RCC 7860 (cell line): ENCODE measurements around the gene MCF2L.

Source experiments
- DNase-seq: peaks from one replicate; pipeline ENCODE4 v3.0.0-alpha.2; 2015; ENCODE audit warnings: low spot score
- FAIRE-seq: peaks from 2 replicates; lab custom pipeline; 2012; peaks lifted over from hg19 to GRCh38; lab: Jason Lieb, UNC

MCF2L gene

DNA sequence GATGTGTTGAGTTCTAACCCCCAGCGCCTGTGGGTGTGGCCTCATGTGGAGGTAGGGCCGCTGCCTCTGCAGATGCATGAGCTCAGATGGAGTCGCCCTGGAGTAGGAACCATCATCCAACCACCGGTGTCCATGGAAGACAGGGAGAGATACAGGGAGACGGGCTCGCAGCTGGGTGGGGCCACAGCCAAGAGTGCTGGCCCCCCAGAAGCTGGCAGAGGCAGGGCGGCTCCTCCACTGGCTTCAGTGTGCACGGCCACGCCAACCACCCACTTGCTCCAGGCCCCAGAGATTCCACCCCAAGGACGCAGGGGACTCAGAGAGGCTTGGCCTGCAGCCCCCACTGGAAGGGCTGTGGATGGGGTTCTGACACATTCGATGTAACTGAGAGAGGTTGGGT, 5.4 kb upstream of the MCF2L start:
- FAIRE-seq (no peak), DNase-seq (no peak)

- FAIRE-seq: no peak
- no peak for DNase-seq
These were observed 4.0 kb upstream of the MCF2L start for GRCh38 chr13:112964971-112965492.

DNA sequence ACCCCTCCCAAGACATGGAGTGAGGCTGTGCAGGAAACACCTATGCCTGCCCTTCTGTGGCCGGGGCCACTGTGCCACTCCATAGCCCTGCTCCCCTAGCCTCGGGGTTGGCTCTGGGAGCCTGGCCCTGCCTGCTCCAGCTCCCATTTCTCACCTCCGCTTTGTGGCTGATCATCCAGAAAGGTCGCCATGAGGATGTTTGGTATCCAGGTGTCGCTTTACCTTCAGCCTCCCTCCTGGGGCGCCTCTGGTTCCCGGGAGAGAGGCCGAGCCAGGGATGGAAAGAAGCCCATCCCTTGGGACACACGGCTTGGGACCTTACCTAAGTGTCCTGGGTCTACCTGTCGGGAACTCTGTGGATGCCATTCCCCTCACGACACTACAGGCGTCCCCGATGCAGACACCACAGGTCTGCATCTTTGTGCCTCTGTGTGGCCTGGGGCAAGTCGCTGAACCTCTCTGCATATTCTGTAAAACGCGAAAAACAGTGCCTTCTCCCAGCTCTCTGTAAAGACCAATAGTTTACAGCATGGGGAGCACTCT, 3.4 kb upstream of the MCF2L start:
- DNase-seq: no peak
- FAIRE-seq: no peak

DNA sequence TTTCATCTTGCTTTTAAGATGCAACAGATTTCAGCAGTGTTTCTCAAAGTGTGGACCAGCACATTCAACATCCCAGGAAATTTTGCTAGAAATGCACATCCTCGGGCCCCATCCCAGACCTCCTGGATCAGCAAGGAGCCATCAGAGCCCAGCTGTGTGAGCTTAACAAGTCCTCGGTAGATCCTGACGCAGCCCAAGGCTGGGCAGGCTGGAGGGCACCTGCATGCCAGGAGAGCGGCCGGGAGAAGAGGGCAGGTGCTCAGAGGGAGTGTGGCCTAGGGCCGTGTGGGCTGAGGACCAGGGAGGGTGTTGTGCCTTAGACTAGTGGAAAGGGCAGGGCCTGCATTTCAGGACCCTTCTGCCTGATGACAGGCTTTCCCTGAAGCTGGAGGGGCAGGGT, 2.2 kb upstream of the MCF2L start:
- DNase-seq (no peak), FAIRE-seq (no peak)

DNA sequence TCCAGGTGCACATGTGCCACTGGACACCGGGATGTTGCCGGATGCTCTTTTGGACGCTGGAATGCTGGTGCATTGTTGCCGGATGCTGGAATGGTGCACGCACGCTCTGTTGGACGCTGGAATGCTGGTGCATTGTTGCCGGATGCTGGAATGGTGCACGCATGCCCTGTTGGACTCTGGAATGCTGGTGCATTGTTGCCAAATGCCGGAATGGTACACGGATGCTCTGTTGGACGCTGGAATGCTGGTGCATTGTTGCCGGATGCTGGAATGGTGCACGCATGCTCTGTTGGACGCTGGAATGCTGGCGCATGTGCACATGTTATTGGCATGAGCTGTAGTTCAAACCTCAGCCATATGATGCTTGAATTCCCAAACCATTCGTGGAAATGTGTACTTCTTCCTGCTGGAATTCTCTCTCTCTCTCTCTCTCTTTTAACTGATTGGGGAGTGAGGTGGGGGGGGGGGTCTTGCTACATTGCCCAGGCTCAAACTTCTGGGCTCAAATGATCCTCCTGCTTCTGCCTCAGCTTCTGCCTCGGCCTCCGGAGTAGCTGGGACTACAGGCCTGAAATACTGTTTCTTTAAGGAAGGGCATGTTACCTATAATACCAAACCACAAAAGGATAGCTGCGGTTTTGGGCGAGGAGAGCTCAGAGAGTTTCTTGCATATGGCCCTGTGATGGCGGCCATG, 1.2 kb upstream of the MCF2L start:
- DNase-seq (no peak), FAIRE-seq (no peak)

GRCh38 chr13:112968380-112968909, 569 bp upstream of the MCF2L start:
- FAIRE-seq (no peak), DNase-seq (no peak)

- FAIRE-seq: no peak
These were observed 801 bp downstream of the MCF2L start for GRCh38 chr13:112969692-112970338.

GRCh38 chr13:112970552-112971287, 1.7 kb downstream of the MCF2L start:
- no peak for FAIRE-seq
- DNase-seq: no peak

More at GRCh38 chr13:112969692-112970338, 801 bp downstream of the MCF2L start:
- DNase-seq: no peak

- FAIRE-seq (no peak), DNase-seq (no peak)
These were observed 2.3 kb downstream of the MCF2L start for GRCh38 chr13:112971288-112971643.

DNA sequence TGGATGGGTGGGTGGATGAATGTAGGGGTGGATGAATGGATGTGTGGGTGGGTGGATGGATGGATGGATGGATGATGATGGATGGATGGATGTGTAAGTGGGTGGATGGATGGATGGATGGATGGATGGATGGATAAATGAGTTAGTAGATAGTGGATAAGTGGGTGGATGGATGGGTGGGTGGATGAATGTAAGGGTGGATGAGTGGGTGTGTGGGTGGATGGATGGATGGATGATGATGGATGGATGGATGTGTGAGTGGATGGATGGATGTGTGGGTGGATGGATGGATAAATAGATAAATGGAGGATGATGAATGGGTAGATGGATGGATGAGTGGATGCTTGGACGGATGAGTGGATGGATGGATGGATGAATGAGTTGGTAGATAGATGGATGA, 3.2 kb downstream of the MCF2L start:
- FAIRE-seq (no peak), DNase-seq (no peak)

DNA sequence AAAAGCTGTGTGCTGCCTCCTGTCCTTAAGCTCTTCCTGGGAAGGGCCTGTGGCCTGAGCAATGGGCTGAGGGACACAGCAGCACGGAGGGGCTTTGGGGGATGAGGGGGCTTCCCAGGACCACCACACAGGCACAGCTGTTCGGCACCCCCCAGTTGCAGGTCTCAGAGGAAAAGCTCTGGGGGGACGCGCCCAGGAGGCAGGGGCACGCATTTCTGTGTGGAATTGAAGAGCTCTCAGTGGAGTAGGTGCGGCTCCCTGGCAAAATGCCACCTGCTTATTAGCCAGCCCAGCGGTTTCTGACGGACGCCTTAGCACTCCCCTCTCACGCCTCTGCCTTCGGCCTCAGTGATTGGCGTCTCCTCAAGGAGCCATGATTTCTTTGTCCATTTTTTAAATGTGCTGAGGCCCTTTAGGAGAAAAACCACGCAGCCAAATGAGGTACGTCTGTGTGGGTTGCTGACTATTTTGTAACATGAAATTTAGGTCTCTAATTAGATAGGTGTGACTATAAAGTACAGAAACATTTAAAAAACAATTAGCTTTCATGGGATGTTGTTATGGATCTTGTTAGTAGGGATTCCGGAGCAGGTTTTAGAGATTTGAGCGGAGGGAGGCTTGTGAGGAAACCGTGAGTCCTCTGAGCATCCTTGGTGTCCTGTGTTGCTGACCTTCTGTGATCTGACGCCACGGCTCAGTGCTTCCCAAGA, 4.0 kb downstream of the MCF2L start:
- DNase-seq (no peak), FAIRE-seq (no peak)

DNA sequence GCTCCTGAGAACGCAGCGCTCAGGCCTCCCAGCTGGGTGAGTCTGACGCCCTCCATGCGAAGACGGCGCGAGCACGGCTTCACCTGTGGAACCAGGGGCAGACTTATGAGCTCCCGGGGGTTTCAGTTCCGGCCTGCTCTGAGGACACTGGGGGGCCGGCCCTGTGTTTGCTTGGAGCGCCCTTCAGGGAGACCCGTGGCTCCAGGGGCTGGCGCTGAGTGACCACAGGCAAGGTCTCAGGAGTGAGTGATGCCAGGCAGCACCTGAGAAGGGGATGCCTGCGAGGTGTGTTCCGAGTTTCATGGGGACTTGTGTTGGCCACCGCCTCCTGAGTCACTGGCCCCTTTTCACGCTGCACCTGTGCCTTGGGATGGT, 4.5 kb downstream of the MCF2L start:
- no peak for DNase-seq
- no peak for FAIRE-seq

GRCh38 chr13:112974125-112974524, 5.1 kb downstream of the MCF2L start:
- FAIRE-seq: no peak
- DNase-seq: no peak

- FAIRE-seq: no peak
- no peak for DNase-seq
These were observed 5.7 kb downstream of the MCF2L start for GRCh38 chr13:112974671-112975070.

DNA sequence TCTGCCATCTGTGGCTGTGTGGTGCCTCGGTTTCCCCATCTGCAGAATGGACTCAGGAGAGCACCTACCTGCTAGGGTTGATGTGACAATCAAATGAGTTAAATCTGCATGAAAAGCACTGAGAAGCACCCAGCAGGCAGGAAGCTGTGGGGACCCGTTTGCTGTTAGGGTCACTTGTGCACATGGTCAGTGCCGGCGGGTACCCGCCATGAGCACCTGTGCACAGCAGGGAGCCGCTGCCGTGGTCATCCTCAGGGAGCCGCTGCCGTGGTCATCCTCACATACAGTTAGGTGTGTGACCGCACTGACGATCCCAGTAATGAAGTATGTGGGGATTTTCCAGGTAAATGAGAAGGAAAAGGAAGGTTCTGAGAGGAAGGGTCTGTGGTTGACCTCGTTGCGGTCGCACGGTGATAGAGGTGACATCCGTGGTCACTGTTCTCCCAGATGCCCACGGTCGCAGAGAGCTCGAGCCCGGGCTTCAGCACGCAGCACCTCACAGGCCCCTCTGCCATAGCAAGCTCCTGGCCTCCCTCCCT, 6.5 kb downstream of the MCF2L start:
- no peak for DNase-seq

GRCh38 chr13:112976526-112976925, 7.5 kb downstream of the MCF2L start:
- DNase-seq (no peak), FAIRE-seq (no peak)

More for the DNA sequence above, 6.5 kb downstream of the MCF2L start:
- FAIRE-seq: no peak

GRCh38 chr13:112977091-112977490, 8.1 kb downstream of the MCF2L start:
- DNase-seq: no peak
- FAIRE-seq: no peak

- FAIRE-seq (no peak), DNase-seq (no peak)
These were observed 8.5 kb downstream of the MCF2L start for GRCh38 chr13:112977525-112977924.

- no peak for DNase-seq
- FAIRE-seq: no peak
These were observed 9.8 kb downstream of the MCF2L start for GRCh38 chr13:112978561-112979405.
